Measurements from ENCODE around the gene MTTP. TPM values are rescaled to one million over a fixed set of nuclear protein-coding genes. Genes with fewer than 3 reads are reported as not detected.

The MTTP gene
- total RNA-seq, 1 donor from 2014 or later: under 0.01 TPM

DNA sequence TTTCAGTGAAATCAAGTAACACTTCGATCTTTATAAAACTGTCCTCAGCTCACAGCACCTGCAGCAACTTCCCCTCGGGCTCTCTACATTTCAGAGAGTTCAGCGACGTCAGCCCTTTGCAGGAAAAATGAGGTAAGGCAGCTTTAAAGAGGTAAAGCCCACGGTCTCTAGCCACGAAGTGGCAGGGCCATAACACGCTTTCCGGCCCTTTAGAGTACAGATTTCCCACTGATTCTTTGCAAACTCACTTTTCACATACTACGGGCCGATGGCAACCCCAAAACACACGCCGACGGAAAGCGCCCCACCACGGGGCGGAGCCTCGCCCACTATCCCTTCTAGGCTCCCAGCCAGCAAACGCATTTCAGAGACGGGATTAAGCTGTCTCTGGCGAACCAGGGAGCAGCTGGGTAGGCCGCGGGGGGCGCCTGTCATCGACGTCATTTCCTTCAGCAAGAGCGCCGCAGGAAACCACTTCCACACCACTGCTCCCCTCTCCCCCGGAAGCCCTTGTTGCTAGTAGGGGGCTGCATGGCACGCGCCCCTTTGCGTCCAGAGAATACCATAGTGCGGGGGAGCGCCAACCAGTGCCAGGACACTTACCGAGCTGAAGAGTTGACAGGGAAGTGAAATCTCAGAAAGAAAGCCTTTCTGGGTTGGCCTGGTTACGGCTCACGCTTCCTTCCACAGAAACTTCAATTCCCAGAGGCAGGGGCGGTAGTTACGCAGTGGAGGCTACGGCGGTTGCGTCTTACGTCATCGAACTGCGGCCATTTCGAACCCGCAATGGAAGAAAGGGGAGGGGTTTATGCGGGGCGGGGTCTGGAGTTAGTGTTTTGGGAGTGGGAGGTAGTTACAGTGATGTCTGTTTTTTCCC is 11.1 kb upstream of the MTTP start, which contains the start of gene TRMT10A:
Gene TRMT10A, minus strand, starts transcription at position 730 of the 877 bp plus-strand sequence. CDS start 4,701 bp downstream, outside the sequence.
- H3K27me3 ChIP-seq (ENCODE audit: control insufficient read depth in 3 of 3, insufficient read depth in 3 of 3, low read length in 3 of 3): no peaks in the 10 kb centered on the region

DNA sequence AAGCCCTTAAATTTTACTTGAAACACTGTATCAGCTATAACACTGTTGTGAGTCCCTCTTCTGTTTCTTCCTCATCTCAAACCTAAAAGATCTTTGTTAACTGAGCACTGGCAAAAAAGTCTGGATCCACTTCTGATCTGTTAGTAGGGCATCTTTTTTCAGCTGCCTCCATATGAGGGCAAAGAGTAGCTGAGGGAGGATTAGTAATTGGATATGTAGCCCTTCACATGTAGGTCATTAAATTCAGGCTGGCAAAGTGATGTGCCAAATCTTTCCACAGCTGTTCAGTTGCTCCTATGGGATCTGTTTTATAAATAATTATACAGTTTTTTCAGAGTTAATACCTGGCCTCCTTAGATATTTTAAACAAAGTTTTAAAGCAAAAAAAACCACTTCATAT is 9.7 kb upstream of the MTTP start:
- Histone ChIP-seq H3K27me3 (ENCODE audit: control insufficient read depth in 3 of 3, insufficient read depth in 3 of 3, low read length in 3 of 3) (no peaks in the 10 kb centered on the region), H3K9me3 (ENCODE audit: control insufficient read depth in 3 of 3, low read length in 3 of 3) (no peaks in the 10 kb centered on the region), H3K4me3 (ENCODE audit: low read length in 3 of 3) (peak overlapping the region in 1 of 3 donors; percentile 95), H3K9ac (ENCODE audit: low read depth in 1 of 3, low read length in 3 of 3) (peak overlapping the region; percentile 48 to 83 (median 57)), H3K4me1 (ENCODE audit: control insufficient read depth in 3 of 3, insufficient read depth in 3 of 3, low read length in 3 of 3) (no peaks in the 10 kb centered on the region), H3K27ac (ENCODE audit: low read depth, low read length) (peak overlapping the region; percentile 92), H3K36me3 (ENCODE audit: control insufficient read depth in 3 of 3, insufficient read depth in 3 of 3, low read length in 3 of 3) (no peaks in the 10 kb centered on the region)

More for the DNA sequence above, 11.1 kb upstream of the MTTP start, which contains the start of gene TRMT10A:
- no peaks in the 10 kb centered on the region for H3K36me3 ChIP-seq (ENCODE audit: control insufficient read depth in 3 of 3, insufficient read depth in 3 of 3, low read length in 3 of 3)
- peak within 1 kb of the TSS; percentile 89 to 95 (median 94) for H3K4me3 ChIP-seq (ENCODE audit: low read length in 3 of 3)
- peak within 1 kb of the TSS; percentile 81 to 99 (median 92) for H3K9ac ChIP-seq (ENCODE audit: low read depth in 1 of 3, low read length in 3 of 3)
- H3K4me1 ChIP-seq (ENCODE audit: control insufficient read depth in 3 of 3, insufficient read depth in 3 of 3, low read length in 3 of 3): no peaks in the 10 kb centered on the region
- H3K27ac ChIP-seq (ENCODE audit: low read depth, low read length): peak within 1 kb of the TSS; percentile 92
- no peaks in the 10 kb centered on the region for H3K9me3 ChIP-seq (ENCODE audit: control insufficient read depth in 3 of 3, low read length in 3 of 3)

DNA sequence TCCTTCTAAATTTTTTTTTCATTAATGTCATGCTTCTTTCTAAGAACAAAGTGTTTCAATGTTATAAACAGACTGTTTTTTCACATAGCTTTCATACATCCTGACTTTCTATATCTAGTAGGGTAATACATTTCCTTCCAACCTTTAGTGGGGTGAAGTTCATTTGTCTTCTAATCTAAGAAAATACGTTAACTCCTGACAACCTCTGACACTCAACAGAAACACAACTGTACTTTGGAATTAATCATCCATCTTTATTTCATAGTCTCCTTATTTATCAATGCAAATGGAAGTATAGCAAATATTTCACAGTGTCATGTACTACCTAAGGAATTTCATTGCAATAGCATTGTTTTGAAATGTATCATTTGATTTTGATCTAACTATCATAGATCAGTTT is 2.7 kb upstream of the MTTP start:
- no peaks in the 10 kb centered on the region for H3K9me3 ChIP-seq (ENCODE audit: control insufficient read depth in 3 of 3, low read length in 3 of 3)
- no peak overlapping the region for H3K4me3 ChIP-seq (ENCODE audit: low read length in 3 of 3)
- H3K27ac ChIP-seq (ENCODE audit: low read depth, low read length): no peak overlapping the region
- H3K27me3 ChIP-seq (ENCODE audit: control insufficient read depth in 3 of 3, insufficient read depth in 3 of 3, low read length in 3 of 3): no peaks in the 10 kb centered on the region
- no peaks in the 10 kb centered on the region for H3K36me3 ChIP-seq (ENCODE audit: control insufficient read depth in 3 of 3, insufficient read depth in 3 of 3, low read length in 3 of 3)
- no peaks in the 10 kb centered on the region for H3K4me1 ChIP-seq (ENCODE audit: control insufficient read depth in 3 of 3, insufficient read depth in 3 of 3, low read length in 3 of 3)
- H3K9ac ChIP-seq (ENCODE audit: low read depth in 1 of 3, low read length in 3 of 3): peak overlapping the region in 1 of 3 donors; percentile 23

DNA sequence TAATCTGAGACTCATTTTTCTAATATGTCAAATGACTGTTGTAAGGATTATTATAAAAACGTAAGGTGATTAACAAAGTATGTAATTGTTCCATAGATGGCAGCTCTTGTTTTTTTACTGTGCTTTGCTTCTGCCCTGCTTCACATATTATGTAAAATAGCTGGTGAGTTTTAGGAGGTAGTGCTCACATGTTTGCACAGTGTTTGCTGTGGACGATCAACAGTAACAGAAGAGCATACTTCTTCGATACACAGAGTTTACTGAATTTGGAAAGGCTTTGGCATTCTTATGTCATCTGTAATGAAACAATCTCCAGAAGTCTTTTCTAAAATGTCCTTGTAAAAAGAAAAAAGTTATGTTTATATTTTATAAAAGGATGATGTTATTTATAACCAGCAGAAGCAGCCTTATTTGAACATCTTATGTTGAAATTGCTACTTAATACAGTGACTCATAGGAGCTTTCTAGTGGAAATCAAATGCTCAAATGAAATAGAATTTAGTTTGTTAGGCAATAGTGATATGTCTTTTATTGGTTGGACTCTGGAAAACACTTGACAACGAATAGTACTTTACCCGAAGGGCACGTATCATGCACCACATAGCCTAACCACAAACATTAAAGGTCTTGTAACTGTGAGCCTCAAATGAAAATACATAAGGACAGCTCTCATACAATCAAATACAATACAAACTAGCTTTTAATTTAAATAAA is 1.9 kb upstream of the MTTP start:
- peak overlapping the region in 1 of 3 donors; percentile 27 for H3K9ac ChIP-seq (ENCODE audit: low read depth in 1 of 3, low read length in 3 of 3)
- H3K36me3 ChIP-seq (ENCODE audit: control insufficient read depth in 3 of 3, insufficient read depth in 3 of 3, low read length in 3 of 3): no peaks in the 10 kb centered on the region
- H3K9me3 ChIP-seq (ENCODE audit: control insufficient read depth in 3 of 3, low read length in 3 of 3): no peaks in the 10 kb centered on the region
- no peaks in the 10 kb centered on the region for H3K27me3 ChIP-seq (ENCODE audit: control insufficient read depth in 3 of 3, insufficient read depth in 3 of 3, low read length in 3 of 3)
- peak overlapping the region in 1 of 3 donors; percentile 19 for H3K4me3 ChIP-seq (ENCODE audit: low read length in 3 of 3)
- no peaks in the 10 kb centered on the region for H3K4me1 ChIP-seq (ENCODE audit: control insufficient read depth in 3 of 3, insufficient read depth in 3 of 3, low read length in 3 of 3)
- peak overlapping the region; percentile 26 for H3K27ac ChIP-seq (ENCODE audit: low read depth, low read length)

DNA sequence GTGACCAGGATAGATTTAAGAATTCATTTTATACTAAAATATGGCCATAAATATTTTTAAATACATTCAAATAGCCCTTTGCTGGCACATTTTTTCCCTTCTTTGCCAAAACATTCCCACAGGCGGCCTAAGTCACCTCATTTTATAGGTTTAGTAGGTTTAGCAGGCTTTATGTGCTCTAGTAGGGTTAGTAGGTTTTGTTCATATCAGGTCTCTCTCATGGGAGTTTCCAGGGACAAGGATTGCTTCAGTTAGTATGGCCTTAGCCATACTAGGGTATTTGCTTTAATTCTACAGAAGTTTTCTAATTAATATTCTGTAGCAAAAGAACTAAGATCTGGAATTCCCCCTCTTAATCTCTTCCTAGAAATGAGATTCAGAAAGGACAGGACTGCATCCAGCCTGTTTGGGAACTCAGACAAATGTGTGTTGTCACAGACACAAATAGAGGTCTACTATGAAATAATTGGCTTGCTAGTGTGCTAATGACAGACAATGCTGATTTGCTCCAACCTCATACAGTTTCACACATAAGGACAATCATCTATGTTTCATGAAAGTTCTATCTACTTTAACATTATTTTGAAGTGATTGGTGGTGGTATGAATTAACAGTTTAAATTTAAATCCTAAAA is 772 bp upstream of the MTTP start:
- Histone ChIP-seq H3K9ac (ENCODE audit: low read depth in 1 of 3, low read length in 3 of 3) (peak overlapping the region in 1 of 3 donors; percentile 12), H3K9me3 (ENCODE audit: control insufficient read depth in 3 of 3, low read length in 3 of 3) (no peaks in the 10 kb centered on the region), H3K4me1 (ENCODE audit: control insufficient read depth in 3 of 3, insufficient read depth in 3 of 3, low read length in 3 of 3) (no peaks in the 10 kb centered on the region), H3K36me3 (ENCODE audit: control insufficient read depth in 3 of 3, insufficient read depth in 3 of 3, low read length in 3 of 3) (no peaks in the 10 kb centered on the region), H3K27ac (ENCODE audit: low read depth, low read length) (peak overlapping the region; percentile 26), H3K4me3 (ENCODE audit: low read length in 3 of 3) (no peak overlapping the region), H3K27me3 (ENCODE audit: control insufficient read depth in 3 of 3, insufficient read depth in 3 of 3, low read length in 3 of 3) (no peaks in the 10 kb centered on the region)

DNA sequence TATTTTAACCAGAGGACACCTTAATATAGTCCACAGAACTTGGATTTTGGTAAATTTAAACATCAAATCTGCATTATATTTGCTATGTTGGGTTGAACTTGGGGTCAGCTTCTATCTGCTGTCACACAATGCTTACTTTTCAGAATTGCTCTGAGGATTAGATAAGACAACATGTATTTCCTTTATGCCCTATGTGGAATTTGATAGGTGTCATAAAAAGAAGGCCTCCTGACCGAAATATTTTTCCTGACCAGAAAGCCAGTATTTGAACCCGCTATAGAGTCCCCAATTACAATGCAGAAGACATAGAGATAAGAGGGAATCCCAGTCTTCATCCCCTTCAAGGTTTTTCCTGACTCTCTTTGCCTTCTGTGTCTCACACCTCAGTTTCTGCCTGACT is 4.1 kb downstream of the MTTP start:
- Histone ChIP-seq H3K36me3 (ENCODE audit: control insufficient read depth in 3 of 3, insufficient read depth in 3 of 3, low read length in 3 of 3) (no peaks in the 10 kb centered on the region), H3K9me3 (ENCODE audit: control insufficient read depth in 3 of 3, low read length in 3 of 3) (no peaks in the 10 kb centered on the region), H3K4me1 (ENCODE audit: control insufficient read depth in 3 of 3, insufficient read depth in 3 of 3, low read length in 3 of 3) (no peaks in the 10 kb centered on the region), H3K9ac (ENCODE audit: low read depth in 1 of 3, low read length in 3 of 3) (no peak overlapping the region), H3K4me3 (ENCODE audit: low read length in 3 of 3) (no peak overlapping the region), H3K27ac (ENCODE audit: low read depth, low read length) (no peak overlapping the region), H3K27me3 (ENCODE audit: control insufficient read depth in 3 of 3, insufficient read depth in 3 of 3, low read length in 3 of 3) (no peaks in the 10 kb centered on the region)

DNA sequence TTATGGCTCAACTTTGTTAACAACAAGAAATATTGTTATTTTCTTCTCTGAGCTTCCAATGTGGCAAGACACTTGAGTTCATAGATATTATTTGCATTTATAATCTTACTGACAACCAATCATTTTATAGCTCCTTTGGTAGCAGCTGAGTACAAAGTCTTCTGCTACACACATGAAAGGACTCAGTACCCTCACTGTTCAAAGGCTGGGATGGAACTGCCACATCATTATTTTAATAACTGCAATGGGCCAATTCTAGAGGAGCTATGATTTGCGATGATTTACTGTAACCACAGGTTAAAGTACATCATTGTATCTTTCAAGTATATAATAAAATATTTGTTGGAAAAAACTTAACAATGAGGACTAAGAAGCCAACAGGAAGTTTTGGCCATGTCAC is 10.9 kb downstream of the MTTP start:
- H3K4me3 ChIP-seq (ENCODE audit: low read length in 3 of 3): no peak overlapping the region
- H3K27me3 ChIP-seq (ENCODE audit: control insufficient read depth in 3 of 3, insufficient read depth in 3 of 3, low read length in 3 of 3): no peaks in the 10 kb centered on the region
- peaks cover 0 to 6% (median 2%) of the 10 kb centered on the region in 3 donors for H3K4me1 ChIP-seq (ENCODE audit: control insufficient read depth in 3 of 3, insufficient read depth in 3 of 3, low read length in 3 of 3)
- H3K9me3 ChIP-seq (ENCODE audit: control insufficient read depth in 3 of 3, low read length in 3 of 3): no peaks in the 10 kb centered on the region
- H3K27ac ChIP-seq (ENCODE audit: low read depth, low read length): no peak overlapping the region
- H3K9ac ChIP-seq (ENCODE audit: low read depth in 1 of 3, low read length in 3 of 3): no peak overlapping the region
- no peaks in the 10 kb centered on the region for H3K36me3 ChIP-seq (ENCODE audit: control insufficient read depth in 3 of 3, insufficient read depth in 3 of 3, low read length in 3 of 3)

DNA sequence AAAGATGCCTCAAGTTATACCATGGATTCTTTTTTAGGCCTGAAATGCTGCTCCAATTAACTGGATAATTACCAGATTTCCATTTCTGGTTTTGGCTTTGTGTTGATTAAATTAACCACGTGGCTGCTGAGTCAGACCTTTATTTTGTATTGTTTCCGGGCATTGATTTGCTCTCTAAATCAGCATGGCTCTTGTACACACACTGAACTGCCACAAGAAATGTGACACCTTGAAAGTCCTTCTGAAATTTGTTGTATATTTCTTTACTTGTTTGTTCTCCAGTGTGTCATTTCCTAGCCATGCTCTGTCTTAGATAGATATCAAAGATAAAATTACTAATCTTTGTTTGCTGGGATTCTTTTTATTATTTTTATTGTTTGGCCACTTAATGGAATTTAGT is 11.7 kb downstream of the MTTP start:
- Histone ChIP-seq H3K9me3 (ENCODE audit: control insufficient read depth in 3 of 3, low read length in 3 of 3) (no peaks in the 10 kb centered on the region), H3K27me3 (ENCODE audit: control insufficient read depth in 3 of 3, insufficient read depth in 3 of 3, low read length in 3 of 3) (no peaks in the 10 kb centered on the region), H3K36me3 (ENCODE audit: control insufficient read depth in 3 of 3, insufficient read depth in 3 of 3, low read length in 3 of 3) (no peaks in the 10 kb centered on the region), H3K4me1 (ENCODE audit: control insufficient read depth in 3 of 3, insufficient read depth in 3 of 3, low read length in 3 of 3) (peaks cover 0 to 6% (median 2%) of the 10 kb centered on the region in 3 donors), H3K4me3 (ENCODE audit: low read length in 3 of 3) (no peak overlapping the region), H3K9ac (ENCODE audit: low read depth in 1 of 3, low read length in 3 of 3) (no peak overlapping the region), H3K27ac (ENCODE audit: low read depth, low read length) (no peak overlapping the region)

DNA sequence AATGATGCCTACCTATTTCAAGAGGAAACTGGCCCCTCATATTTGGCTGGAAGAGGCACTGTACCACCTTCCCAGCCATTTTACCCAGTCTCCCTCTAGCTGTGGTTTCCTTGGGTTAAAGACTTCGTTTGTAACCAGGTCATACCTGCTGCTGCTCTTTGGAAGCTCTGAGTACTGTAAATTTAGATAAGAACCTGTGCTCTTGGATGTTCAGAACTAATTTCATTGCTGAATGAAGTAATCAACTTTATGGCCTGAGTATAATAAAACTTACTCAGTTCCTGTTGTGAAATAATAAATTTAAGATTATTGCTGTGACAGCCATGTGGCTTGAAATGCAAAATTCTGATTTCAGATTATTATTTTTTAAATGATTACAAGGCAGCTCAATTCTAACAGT is 12.2 kb downstream of the MTTP start:
- H3K36me3 ChIP-seq (ENCODE audit: control insufficient read depth in 3 of 3, insufficient read depth in 3 of 3, low read length in 3 of 3): no peaks in the 10 kb centered on the region
- H3K9ac ChIP-seq (ENCODE audit: low read depth in 1 of 3, low read length in 3 of 3): no peak overlapping the region
- peaks cover 0 to 6% (median 2%) of the 10 kb centered on the region in 3 donors for H3K4me1 ChIP-seq (ENCODE audit: control insufficient read depth in 3 of 3, insufficient read depth in 3 of 3, low read length in 3 of 3)
- no peaks in the 10 kb centered on the region for H3K9me3 ChIP-seq (ENCODE audit: control insufficient read depth in 3 of 3, low read length in 3 of 3)
- H3K4me3 ChIP-seq (ENCODE audit: low read length in 3 of 3): no peak overlapping the region
- no peak overlapping the region for H3K27ac ChIP-seq (ENCODE audit: low read depth, low read length)
- no peaks in the 10 kb centered on the region for H3K27me3 ChIP-seq (ENCODE audit: control insufficient read depth in 3 of 3, insufficient read depth in 3 of 3, low read length in 3 of 3)
